Cardiac muscle cell (in vitro differentiated cells and primary cell): Measurements from ENCODE around the gene COP1. TPM values are rescaled to one million over a fixed set of nuclear protein-coding genes. Genes with fewer than 3 reads are reported as not detected.
A peak's percentile ranks its signal among the peaks of the same experiment; 100 is the strongest.

ENCODE experiments used
- DNase-seq, 2 donors: peaks; one replicate each; pipeline versions ENCODE4 v3.0.0 to v3.0.0-alpha.2; 2010 to 2017; ENCODE audit warnings: low read depth in 1 of 2, low spot score in 1 of 2
- H3K27ac ChIP-seq: fragments of 200-600 bp; sonication (generic); 2 replicates; pipeline ENCODE4 v1.5.1; 2016
- H3K27me3 ChIP-seq: fragments of 200-600 bp; sonication (generic); 2 replicates; pipeline ENCODE4 v1.6.0; 2016; ENCODE audit warnings: control low read depth
- H3K36me3 ChIP-seq: fragments of 200-600 bp; sonication (generic); 2 replicates; pipeline ENCODE4 v1.5.1; 2016; ENCODE audit warnings: control low read depth
- H3K4me1 ChIP-seq: fragments of 200-600 bp; sonication (generic); 2 replicates; pipeline ENCODE4 v1.8.1; 2017; ENCODE audit warnings: low read depth, mild to moderate bottlenecking, mixed run types
- H3K4me3 ChIP-seq: fragments of 200-600 bp; sonication (generic); 2 replicates; pipeline ENCODE4 v1.5.1; 2016; ENCODE audit warnings: mild to moderate bottlenecking
- H3K9me3 ChIP-seq: fragments of 200-600 bp; sonication (generic); 2 replicates; pipeline ENCODE4 v1.5.1; 2017; ENCODE audit warnings: low read depth, mild to moderate bottlenecking, control low read depth
- CTCF ChIP-seq: IDR thresholded peaks from 2 replicates; pipeline ENCODE4 v1.5.1; 2012; ENCODE audit warnings: low read depth, mild to moderate bottlenecking, low read length
- polyA plus RNA-seq: library from polyadenylated mRNA; unstranded; fragments of >200 nt; fragmentation: Nextera tagmentation; extraction: Ambion mirVana; gene quantifications from 2 replicates; pipeline ENCODE4 v1.2.1, GENCODE V29; 2016
- total RNA-seq: library from RNA; depleted of rRNA; stranded (reverse); fragments of >200 nt; gene quantifications from 2 replicates; pipeline ENCODE4 v1.2.3, GENCODE V29; 2016

Gene COP1
- total and polyA plus RNA-seq, 2 experiments from 2014 or later, result 58.8 to 71.3 TPM

DNA sequence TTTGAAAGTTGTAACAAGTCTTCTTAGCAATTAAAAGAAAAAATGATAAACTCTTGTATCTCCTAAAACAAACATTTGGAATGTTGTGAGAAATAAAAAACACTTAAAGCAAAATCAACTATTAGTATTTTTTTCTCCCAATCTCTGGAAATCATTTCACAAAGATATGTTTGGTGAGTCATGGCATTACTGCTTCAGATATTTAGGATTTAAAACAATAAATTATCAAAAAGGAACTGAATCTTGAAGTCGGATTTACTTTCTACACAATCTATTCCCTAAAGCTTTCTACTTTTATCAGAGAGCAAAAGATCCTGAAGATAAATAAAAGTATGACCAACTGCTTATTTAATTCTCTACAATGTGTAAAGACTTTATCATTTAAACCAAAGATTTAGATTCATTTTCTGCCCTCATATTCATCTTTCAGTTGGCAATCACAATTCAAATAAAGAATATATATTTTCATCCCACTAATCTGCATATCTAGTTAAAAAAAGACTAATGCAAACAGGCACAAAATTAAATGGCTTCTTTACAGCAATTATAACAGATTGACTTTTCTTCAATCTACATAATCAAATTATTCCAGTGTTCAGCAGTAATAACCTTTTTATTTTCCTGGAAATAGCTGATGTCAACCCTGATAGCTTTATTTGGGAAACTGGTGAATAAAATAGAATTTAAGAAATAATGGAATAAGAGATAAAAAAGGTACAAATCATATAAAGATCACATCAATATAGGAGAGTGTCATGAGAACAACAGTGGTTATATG, 230.0 kb downstream of the COP1 start:
- no peak overlapping the region for H3K27ac ChIP-seq
- TF ChIP-seq CTCF, result no peak
- DNase-seq, result peak in 1 of 2 donors; percentile 44

DNA sequence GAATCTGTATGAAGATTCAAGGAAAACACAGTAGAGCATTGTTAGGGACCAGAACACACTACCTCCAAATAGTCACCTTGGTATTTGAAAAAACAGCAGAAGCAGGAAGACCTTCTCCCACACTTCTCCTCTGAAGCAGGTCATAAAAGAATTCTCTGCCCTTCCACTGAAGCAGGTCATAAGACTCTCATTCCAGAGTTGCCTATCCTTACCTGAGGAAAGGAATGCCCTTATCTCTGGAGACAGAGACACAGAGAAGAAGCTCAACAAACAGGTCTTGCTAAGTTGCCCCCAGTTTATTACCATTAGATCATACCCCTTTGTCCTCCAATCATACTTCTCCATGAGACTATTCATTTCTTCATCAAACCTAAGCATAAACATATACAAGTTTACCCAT, 237.9 kb downstream of the COP1 start:
- no peak for TF ChIP-seq CTCF
- Histone ChIP-seq H3K4me1 (peaks cover 7% of the 10 kb centered on the region), H3K9me3 (no peaks in the 10 kb centered on the region)

More for the DNA sequence above, 230.0 kb downstream of the COP1 start:
- Histone ChIP-seq H3K9me3 (no peaks in the 10 kb centered on the region), H3K27me3 (no peaks in the 10 kb centered on the region), H3K4me1 (no peaks in the 10 kb centered on the region), H3K36me3 (no peaks in the 10 kb centered on the region), H3K4me3 (no peak overlapping the region)

GRCh38 chr1:175968486-175969172, 238.5 kb downstream of the COP1 start:
- Histone ChIP-seq H3K27me3 (no peaks in the 10 kb centered on the region), H3K4me3 (no peak overlapping the region), H3K4me1 (peaks cover 7% of the 10 kb centered on the region), H3K9me3 (no peaks in the 10 kb centered on the region), H3K27ac (no peak overlapping the region), H3K36me3 (no peaks in the 10 kb centered on the region)
- no peak for DNase-seq
- TF ChIP-seq CTCF, result no peak

More for the DNA sequence above, 237.9 kb downstream of the COP1 start:
- no peak overlapping the region for H3K4me3 ChIP-seq
- no peak for DNase-seq
- H3K36me3 ChIP-seq, result no peaks in the 10 kb centered on the region
- no peak overlapping the region for H3K27ac ChIP-seq
- no peaks in the 10 kb centered on the region for H3K27me3 ChIP-seq

- Histone ChIP-seq H3K4me1 (peaks cover 7% of the 10 kb centered on the region), H3K36me3 (no peaks in the 10 kb centered on the region)
- DNase-seq, result no peak
These were observed 243.3 kb downstream of the COP1 start for GRCh38 chr1:175963740-175964139.

DNA sequence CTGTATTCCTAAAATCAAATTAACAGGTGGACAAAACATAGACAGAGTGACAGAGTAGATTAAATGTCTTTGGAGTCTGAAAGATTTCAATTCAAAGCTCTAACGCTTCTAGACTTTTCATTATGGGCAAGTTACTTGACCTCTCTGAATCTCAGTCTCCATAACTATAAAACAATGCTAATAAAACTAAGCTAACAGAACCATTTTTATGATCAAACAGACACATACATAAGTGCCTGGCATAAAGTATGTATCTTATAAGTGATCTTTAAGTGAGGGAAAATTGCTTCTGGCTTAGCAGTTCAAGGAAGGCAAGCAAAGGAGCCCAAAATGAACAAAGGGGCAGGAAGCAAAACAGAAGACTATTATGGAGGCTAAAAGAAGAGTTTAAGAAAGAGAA, 246.9 kb downstream of the COP1 start:
- no peaks in the 10 kb centered on the region for H3K27me3 ChIP-seq
- H3K36me3 ChIP-seq, result no peaks in the 10 kb centered on the region
- H3K4me3 ChIP-seq, result no peak overlapping the region
- TF ChIP-seq CTCF, result no peak
- peaks cover 9% of the 10 kb centered on the region for H3K4me1 ChIP-seq
- H3K9me3 ChIP-seq, result no peaks in the 10 kb centered on the region
- DNase-seq, result no peak
- no peak overlapping the region for H3K27ac ChIP-seq

More at GRCh38 chr1:175963740-175964139, 243.3 kb downstream of the COP1 start:
- Histone ChIP-seq H3K27me3 (no peaks in the 10 kb centered on the region), H3K9me3 (no peaks in the 10 kb centered on the region), H3K27ac (no peak overlapping the region), H3K4me3 (no peak overlapping the region)
- TF ChIP-seq CTCF, result no peak
